NOMO-1 (cell line): ENCODE data around the gene ESF1.

Experiments used
- DNase-seq, 2 experiments: peaks; one replicate each; lab custom pipeline; 2025; ENCODE audit not compliant: unreplicated experiment in 2 of 2; lab: John Stamatoyannopoulos, UW

Gene ESF1, protein sequence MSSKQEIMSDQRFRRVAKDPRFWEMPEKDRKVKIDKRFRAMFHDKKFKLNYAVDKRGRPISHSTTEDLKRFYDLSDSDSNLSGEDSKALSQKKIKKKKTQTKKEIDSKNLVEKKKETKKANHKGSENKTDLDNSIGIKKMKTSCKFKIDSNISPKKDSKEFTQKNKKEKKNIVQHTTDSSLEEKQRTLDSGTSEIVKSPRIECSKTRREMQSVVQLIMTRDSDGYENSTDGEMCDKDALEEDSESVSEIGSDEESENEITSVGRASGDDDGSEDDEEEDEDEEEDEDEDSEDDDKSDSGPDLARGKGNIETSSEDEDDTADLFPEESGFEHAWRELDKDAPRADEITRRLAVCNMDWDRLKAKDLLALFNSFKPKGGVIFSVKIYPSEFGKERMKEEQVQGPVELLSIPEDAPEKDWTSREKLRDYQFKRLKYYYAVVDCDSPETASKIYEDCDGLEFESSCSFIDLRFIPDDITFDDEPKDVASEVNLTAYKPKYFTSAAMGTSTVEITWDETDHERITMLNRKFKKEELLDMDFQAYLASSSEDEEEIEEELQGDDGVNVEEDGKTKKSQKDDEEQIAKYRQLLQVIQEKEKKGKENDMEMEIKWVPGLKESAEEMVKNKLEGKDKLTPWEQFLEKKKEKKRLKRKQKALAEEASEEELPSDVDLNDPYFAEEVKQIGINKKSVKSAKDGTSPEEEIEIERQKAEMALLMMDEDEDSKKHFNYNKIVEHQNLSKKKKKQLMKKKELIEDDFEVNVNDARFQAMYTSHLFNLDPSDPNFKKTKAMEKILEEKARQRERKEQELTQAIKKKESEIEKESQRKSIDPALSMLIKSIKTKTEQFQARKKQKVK

DNA sequence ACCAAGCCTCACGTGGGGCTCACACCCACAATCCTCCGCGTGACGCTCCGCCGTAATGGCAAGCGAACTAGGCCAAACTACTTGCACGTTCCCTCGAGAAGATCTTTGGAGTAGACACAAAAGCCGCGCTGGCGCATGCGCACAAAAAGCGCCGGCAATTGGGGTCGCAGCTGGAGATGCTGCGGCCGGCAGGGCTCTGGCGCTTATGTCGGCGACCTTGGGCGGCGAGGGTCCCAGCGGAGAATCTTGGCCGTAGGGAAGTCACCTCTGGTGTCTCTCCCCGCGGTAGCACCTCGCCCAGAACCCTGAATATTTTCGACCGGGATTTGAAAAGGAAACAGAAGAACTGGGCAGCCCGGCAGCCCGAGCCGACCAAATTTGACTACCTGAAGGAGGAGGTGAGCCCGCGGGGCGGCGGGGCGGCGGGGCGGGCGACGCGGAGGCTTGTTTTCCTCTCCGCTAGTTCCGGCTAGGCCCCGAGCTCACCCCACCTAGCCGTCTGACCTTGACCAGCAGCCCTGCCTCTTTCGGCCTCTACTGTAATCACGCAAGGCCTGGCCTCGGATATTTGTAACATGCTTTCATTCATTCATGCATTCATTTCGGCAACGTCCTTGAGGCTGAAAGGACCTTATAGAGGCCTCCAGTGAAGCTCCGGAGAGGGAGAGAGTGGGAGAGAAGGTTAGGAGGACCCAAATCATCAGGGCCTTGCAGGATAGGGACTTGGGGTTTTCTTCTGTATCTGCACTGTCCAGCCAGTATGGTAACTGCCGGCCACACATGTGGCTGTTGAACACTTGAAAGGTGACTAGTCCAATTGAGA, at the start of gene ESF1, which contains the start of gene NDUFAF5:
Gene ESF1 (minus strand): TSS at position 27 of the 823 bp plus-strand sequence. CDS start 1,779 bp downstream, outside the sequence.
Gene NDUFAF5 (plus strand): TSS at position 136 of the 823 bp plus-strand sequence. CDS start 41 bp downstream, at position 177.
- DNase-seq, result peak; percentile 92 to 95

- DNase-seq, result no peak
Measured at GRCh38 chr20:13831476-13831875, 46.8 kb upstream of the ESF1 start.

- DNase-seq, result no peak
Measured at GRCh38 chr20:13825465-13825864, 40.7 kb upstream of the ESF1 start.

- DNase-seq, result no peak
Measured at GRCh38 chr20:13824459-13824858, 39.7 kb upstream of the ESF1 start.

- no peak for DNase-seq
Measured at GRCh38 chr20:13822459-13822858, 37.7 kb upstream of the ESF1 start.

DNA sequence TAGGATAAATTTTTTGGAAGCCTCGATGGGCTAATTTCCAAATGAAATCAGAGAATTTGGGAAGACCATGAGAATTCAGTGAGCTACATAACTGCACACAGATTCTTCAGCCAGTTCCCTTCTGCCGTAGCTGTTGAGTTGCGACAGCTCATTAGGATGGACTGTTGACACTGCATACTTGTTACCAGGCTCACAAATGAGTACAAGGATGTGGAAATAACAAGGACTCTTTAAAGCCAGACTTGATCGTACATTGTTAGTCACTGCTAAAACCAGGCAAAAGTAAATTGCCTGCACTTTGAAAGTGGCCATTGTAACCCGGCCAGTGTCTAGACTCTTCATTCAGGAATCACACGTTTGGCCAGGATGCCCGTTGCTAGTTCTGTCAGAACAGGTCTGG, 37.2 kb upstream of the ESF1 start:
- peak; percentile 20 to 73 for DNase-seq

DNA sequence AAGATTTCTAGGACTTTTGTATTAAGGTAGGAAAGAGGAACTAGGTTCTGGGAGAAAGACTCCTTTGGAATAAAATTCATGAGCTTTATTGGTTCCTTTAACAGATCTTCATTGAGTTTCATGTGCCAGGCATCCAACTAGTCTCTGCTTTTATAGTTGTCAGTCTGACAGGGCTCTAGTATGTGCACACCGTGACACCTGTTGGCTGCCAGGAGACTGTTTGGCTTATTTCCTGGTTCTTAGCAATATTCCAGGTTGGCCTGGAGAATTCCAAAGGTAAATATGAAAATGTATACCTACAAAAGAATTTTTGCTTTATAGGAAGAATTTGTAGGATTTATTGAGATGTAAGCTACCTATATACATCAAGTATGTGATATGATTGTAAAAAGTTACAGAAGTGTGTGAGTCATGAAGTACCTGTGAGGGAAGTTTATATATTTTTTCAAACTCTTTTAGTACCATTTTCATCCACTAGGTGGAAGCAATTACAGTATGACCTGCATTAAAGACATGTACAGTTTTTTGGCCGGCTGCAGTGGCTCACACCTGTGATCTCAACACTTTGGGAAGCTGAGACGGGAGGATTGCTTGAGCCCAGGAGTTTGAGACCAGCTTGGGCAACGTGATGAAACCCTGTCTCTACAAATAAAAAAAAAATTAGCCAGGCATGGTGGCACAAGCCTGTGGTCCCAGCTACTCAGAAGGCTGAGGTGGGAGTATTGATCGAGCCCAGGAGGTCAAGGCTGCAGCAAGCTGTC, 35.3 kb upstream of the ESF1 start:
- DNase-seq, result peak; percentile 12 to 63

DNA sequence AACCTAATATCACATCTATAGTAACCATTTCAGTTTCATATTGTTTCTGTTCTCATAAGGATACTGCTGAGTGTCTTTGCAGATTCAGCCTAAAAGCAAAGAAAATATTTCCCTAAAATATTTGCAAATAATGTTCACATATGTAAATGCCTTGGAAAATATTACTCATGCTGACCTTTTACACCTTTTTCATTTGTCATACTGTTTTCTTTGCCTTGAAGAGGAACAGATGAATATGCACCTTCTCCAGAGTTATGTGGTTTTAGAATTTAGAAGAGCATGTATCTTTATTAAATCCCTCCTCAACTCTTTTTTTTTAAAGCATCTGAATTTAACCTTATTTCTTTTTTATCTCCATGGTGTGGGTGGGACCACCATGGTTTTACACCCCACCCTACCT, 32.6 kb upstream of the ESF1 start:
- no peak for DNase-seq

DNA sequence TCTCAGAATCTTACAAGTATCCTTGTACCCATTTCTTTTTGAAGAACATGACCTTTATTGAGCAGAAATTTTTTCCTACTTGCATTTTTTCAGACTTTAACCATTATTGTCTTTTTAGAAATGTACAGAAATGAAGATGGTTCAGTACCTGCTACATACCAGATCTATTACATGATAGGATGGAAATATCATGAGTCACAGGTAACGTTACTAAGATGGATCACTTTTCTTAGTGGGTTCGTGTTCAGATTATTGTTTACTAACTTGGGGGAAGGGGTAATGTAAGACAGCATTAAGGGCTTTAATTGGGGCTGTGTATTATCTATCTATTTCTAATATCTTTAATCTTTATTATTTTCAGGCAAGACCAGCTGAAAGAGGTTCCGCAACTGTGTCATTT, 32.0 kb upstream of the ESF1 start:
- DNase-seq, result no peak

- no peak for DNase-seq
Measured at GRCh38 chr20:13814672-13815071, 30.0 kb upstream of the ESF1 start.

GRCh38 chr20:13813910-13814309, 29.2 kb upstream of the ESF1 start:
- no peak for DNase-seq

GRCh38 chr20:13810446-13810845, 25.7 kb upstream of the ESF1 start:
- no peak for DNase-seq

GRCh38 chr20:13809855-13810254, 25.1 kb upstream of the ESF1 start:
- no peak for DNase-seq

GRCh38 chr20:13809373-13809772, 24.7 kb upstream of the ESF1 start:
- no peak for DNase-seq

DNA sequence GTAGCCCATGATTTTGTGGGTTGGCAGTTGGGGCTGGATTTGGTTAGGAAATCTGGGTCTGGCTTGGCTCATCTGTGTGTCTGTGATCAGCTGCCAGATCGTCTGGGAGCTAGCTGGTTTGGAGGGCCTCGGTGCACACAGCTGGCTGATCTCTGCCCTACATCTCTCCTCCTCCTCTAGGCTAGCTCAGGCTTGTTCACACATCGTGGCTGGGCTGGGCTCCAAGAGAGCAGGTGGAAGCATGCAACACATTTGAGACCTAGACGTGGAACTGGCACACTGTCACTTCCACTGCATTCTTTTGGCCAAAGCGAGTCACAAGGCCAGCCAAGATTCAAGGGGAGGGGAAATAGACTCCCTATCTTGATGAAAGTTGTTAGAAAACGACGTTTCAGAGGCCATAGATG, 16.0 kb upstream of the ESF1 start:
- DNase-seq, result no peak

GRCh38 chr20:13799974-13800373, 15.3 kb upstream of the ESF1 start:
- DNase-seq, result no peak

- no peak for DNase-seq
Measured at GRCh38 chr20:13799040-13799439, 14.3 kb upstream of the ESF1 start.

GRCh38 chr20:13794667-13795066, 9.9 kb upstream of the ESF1 start:
- DNase-seq, result no peak

GRCh38 chr20:13793001-13793400, 8.3 kb upstream of the ESF1 start:
- DNase-seq, result no peak
